Colonic mucosa (tissue), 4 donors: ENCODE data around the gene INVS. TPM values are rescaled to one million over a fixed set of nuclear protein-coding genes. Genes with fewer than 3 reads are reported as not detected.

Experiments used
- DNase-seq: peaks from one replicate; pipeline ENCODE4 v3.0.0-alpha.2; 2020
- H3K27ac ChIP-seq: fragments of 200-600 bp; one replicate; pipeline ENCODE4 v1.8.0; 2021
- H3K27me3 ChIP-seq: fragments of 200-600 bp; one replicate; pipeline ENCODE4 v1.8.0; 2021
- H3K36me3 ChIP-seq: fragments of 200-600 bp; one replicate; pipeline ENCODE4 v1.8.0; 2021
- H3K4me1 ChIP-seq: fragments of 200-600 bp; one replicate; pipeline ENCODE4 v1.8.0; 2021; ENCODE audit warnings: mild to moderate bottlenecking
- H3K4me3 ChIP-seq: fragments of 200-600 bp; one replicate; pipeline ENCODE4 v1.8.0; 2021
- H3K9ac ChIP-seq, 2 donors: one replicate each; pipeline ENCODE4 v1.7.0; 2013; ENCODE audit warnings: control low read depth in 2 of 2, low read depth in 2 of 2, low read length in 2 of 2
- H3K9me3 ChIP-seq: fragments of 200-600 bp; one replicate; pipeline ENCODE4 v1.8.0; 2021
- intact Hi-C: fragments of 100-400 bp; cut with DNase I; formaldehyde crosslinking; loops from one replicate; pipeline ENCODE4 v1.14.1; 2022
- total RNA-seq, 2 donors: library from RNA; stranded (reverse); fragmentation: NEBNext Ultra II Directional in 1 of 2; extraction: Animal tissue kit (Norgen Biotek cat#: 25700) in 1 of 2; gene quantifications; one replicate each; pipeline ENCODE4 v1.2.1, GENCODE V29; 2021
- TF ChIP-seq, protein P1 (sequence below): fragments of 200-600 bp; IDR thresholded peaks from one replicate; pipeline ENCODE4 v1.8.0; 2022; ENCODE audit warnings: antibody characterized with exemption, mild to moderate bottlenecking
- donor health status: healthy.
- donor health status: DM: no; HTN: no; CAD: no.
- donor health status: DM: no; HTN: no; CAD: no.

The INVS gene
- total RNA-seq, 2 donors from 2014 or later: 12.1 to 16.0 TPM

DNA sequence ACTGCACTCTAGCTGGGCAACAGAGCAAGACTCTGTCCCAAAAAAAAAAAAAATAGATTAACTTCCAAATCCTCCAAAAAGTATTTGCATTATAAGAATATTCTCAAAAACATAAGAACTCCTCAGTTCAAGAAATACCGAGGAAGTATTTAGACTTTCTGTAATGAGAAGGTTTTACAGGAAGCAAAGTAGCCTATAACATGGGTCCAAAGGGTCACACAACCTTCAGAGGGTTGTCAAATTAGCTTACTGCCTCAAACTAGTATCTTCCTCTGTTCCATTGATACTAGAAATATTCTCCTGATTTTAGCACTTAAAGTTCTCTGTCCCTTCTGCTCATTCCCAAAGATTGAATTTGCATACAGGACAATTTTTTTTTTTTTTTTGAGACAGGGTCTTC is 121.9 kb downstream of the INVS start:
- no peaks in the 10 kb centered on the region for H3K9me3 ChIP-seq
- DNase-seq: no peak

DNA sequence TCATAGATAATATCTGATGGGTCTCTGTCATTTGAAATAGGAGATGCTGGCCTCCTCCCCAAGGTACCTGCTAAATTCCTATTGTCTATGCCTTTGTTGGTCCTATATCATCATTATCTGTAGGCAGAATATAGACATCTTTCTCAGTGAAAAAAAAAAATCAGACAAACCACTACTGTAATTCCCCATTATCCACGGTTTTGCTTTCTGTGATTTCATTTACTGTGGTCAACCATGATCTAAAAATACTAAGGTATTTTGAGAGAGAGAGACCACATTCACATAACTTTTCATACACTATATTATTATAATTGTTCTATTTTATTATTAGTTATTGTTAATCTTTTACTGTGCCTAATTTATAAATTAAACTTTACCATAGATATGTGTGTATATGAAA is 122.5 kb downstream of the INVS start:
- Histone ChIP-seq H3K9me3 (no peaks in the 10 kb centered on the region), H3K4me3 (no peak overlapping the region), H3K36me3 (no peaks in the 10 kb centered on the region), H3K4me1 (no peaks in the 10 kb centered on the region), H3K27ac (no peak overlapping the region), H3K27me3 (no peaks in the 10 kb centered on the region), H3K9ac (no peak overlapping the region)
- no peak for DNase-seq
- intact Hi-C loops: no loop called here
- TF ChIP-seq, protein P1, sequence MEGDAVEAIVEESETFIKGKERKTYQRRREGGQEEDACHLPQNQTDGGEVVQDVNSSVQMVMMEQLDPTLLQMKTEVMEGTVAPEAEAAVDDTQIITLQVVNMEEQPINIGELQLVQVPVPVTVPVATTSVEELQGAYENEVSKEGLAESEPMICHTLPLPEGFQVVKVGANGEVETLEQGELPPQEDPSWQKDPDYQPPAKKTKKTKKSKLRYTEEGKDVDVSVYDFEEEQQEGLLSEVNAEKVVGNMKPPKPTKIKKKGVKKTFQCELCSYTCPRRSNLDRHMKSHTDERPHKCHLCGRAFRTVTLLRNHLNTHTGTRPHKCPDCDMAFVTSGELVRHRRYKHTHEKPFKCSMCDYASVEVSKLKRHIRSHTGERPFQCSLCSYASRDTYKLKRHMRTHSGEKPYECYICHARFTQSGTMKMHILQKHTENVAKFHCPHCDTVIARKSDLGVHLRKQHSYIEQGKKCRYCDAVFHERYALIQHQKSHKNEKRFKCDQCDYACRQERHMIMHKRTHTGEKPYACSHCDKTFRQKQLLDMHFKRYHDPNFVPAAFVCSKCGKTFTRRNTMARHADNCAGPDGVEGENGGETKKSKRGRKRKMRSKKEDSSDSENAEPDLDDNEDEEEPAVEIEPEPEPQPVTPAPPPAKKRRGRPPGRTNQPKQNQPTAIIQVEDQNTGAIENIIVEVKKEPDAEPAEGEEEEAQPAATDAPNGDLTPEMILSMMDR: no peak

More for the DNA sequence above, 121.9 kb downstream of the INVS start:
- Histone ChIP-seq H3K27me3 (no peaks in the 10 kb centered on the region), H3K4me1 (no peaks in the 10 kb centered on the region), H3K27ac (no peak overlapping the region), H3K4me3 (no peak overlapping the region), H3K9ac (no peak overlapping the region), H3K36me3 (no peaks in the 10 kb centered on the region)
- intact Hi-C loops: no loop called here
- TF ChIP-seq, protein P1: no peak

DNA sequence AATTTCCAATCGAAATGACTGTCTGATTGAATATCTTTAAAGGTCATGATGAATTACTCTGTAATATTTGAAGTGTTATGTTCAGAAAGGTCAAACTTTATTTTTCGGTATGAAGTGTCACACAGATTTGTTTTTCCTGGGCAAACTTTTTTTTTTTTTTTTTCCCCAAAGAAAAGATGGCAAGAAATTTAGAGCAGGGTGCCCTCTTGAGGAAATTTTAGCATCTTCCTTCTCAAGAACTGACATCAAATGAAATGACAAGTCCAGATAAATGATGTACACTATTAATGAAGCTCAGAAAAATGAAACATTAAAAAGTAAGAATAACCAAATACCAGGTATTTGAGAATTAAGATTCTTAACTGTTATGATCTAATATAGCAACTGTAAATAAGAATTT is 123.6 kb downstream of the INVS start:
- Histone ChIP-seq H3K4me1 (no peaks in the 10 kb centered on the region), H3K9me3 (no peaks in the 10 kb centered on the region), H3K36me3 (no peaks in the 10 kb centered on the region), H3K27me3 (no peaks in the 10 kb centered on the region), H3K4me3 (no peak overlapping the region), H3K27ac (no peak overlapping the region), H3K9ac (no peak overlapping the region)
- TF ChIP-seq, protein P1: no peak
- DNase-seq: no peak
- intact Hi-C loops: no loop called here

DNA sequence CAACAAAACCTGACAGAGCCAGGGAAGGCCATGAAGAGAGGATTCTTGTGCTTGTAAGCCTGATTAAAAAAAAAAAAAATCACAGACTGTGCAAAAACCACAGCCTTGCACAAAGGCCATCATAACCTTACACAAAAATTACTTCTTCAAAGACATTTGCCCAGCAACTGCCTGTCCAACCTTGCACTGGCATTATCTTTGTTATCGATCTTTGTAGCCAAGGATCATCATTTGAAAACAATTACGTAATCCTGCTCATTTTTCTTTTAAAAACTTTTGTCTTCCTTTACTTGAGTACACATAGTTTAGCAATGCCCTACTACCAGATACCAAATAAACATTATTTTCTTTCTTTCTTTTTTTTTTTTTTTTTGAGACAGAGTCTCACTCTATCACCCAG is 128.6 kb downstream of the INVS start:
- TF ChIP-seq, protein P1: no peak
- H3K9ac ChIP-seq: no peak overlapping the region
- no peaks in the 10 kb centered on the region for H3K27me3 ChIP-seq
- H3K4me1 ChIP-seq: no peaks in the 10 kb centered on the region
- no peak overlapping the region for H3K4me3 ChIP-seq
- no peaks in the 10 kb centered on the region for H3K36me3 ChIP-seq
- no peak for DNase-seq
- intact Hi-C loops: no loop called here
- H3K9me3 ChIP-seq: no peaks in the 10 kb centered on the region
- no peak overlapping the region for H3K27ac ChIP-seq

DNA sequence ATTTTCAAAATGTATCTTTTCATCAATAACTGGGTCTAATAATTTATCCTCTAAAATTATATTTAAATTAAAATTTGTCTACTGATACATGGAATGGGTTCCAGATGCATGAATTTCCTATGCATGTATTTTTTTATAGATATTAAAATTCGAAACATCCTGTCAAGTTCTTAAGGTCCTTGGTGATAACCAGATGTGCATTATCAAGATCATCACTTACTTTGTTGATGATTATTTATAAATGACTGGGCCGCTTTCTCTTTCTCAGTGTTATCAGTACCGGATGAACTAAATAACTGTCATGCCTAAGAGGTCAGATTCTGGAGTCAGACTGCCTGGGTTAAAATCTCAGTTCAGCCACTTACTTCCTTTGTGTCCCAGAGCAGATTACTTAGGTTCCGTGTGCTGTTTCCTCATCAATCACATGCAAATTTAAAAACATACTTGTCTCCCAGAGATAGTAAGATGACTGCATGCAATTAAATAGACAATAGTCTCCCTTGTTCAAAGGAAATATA is 129.4 kb downstream of the INVS start:
- no peak overlapping the region for H3K4me3 ChIP-seq
- H3K4me1 ChIP-seq: no peaks in the 10 kb centered on the region
- H3K27ac ChIP-seq: no peak overlapping the region
- TF ChIP-seq, protein P1: no peak
- H3K9me3 ChIP-seq: no peaks in the 10 kb centered on the region
- DNase-seq: no peak
- no peaks in the 10 kb centered on the region for H3K27me3 ChIP-seq
- intact Hi-C loops: no loop called here
- no peak overlapping the region for H3K9ac ChIP-seq
- H3K36me3 ChIP-seq: no peaks in the 10 kb centered on the region
